HG02759 (cell line): Measurements from ENCODE around the gene ADGRG7.

Experiments
- ATAC-seq: cut with Tn5 transposase; IDR thresholded peaks from one replicate; pipeline ENCODE4 v1.9.1; 2021; ENCODE audit warnings: mild to moderate bottlenecking, moderate library complexity; ENCODE audit not compliant: unreplicated experiment

The ADGRG7 gene

GRCh38 chr3:100732435-100732834 lies 123.0 kb downstream of the ADGRG7 start:
- ATAC-seq, result no peak

GRCh38 chr3:100737334-100737733 lies 127.9 kb downstream of the ADGRG7 start:
- no peak for ATAC-seq

GRCh38 chr3:100740207-100740606 lies 130.8 kb downstream of the ADGRG7 start:
- peak; percentile 53 for ATAC-seq

GRCh38 chr3:100743535-100743934 lies 134.1 kb downstream of the ADGRG7 start:
- ATAC-seq, result no peak

GRCh38 chr3:100744671-100745070 lies 135.3 kb downstream of the ADGRG7 start:
- no peak for ATAC-seq
